ENCODE measurements around the gene DDX43. TPM values are rescaled to one million over a fixed set of nuclear protein-coding genes. Genes with fewer than 3 reads are reported as not detected.

Gene DDX43
- total and polyA plus RNA-seq, 10 of the 15 experiments (the other 5 are each of a cell fraction or from before 2014, with no cell fraction given), result 0.12 TPM; not detected in 9

DNA sequence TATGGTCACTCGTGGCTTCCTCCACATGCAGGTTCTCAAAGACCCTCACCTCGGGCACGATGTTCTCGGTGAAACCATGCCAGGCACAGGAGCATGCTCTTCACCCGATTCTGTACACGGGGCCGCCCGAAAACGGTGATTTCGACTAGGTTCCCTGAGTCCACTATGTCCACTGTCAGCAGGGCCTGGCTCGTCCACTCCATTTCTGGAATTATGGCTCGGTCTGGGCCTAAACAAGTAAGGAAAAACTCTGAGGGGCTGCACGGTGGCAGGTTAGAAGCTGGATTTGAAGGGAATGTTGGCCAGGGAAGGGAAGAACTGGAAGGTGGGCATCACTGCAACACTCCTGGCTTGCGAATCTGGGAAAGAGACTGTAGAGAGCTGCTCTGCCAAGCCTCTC lies 25.5 kb upstream of the DDX43 start:
- DNase-seq (ENCODE audit: low read depth, low spot score) (no peak), FAIRE-seq (no peak), ATAC-seq (no peak)
- Histone ChIP-seq H2AFZ (ENCODE audit: control insufficient read depth, low read depth, low read length) (no peak overlapping the region), H3K4me3 (no peak overlapping the region), H4K20me1 (ENCODE audit: control insufficient read depth, insufficient read depth) (no peaks in the 10 kb centered on the region), H3K9me3 (replicated peaks; ENCODE audit: control insufficient read depth, insufficient read depth, low read length) (no peaks in the 10 kb centered on the region; the same call in 2 of the 3 replicates), H3K4me2 (ENCODE audit: control insufficient read depth, insufficient read depth) (no peak overlapping the region), H3K79me2 (ENCODE audit: control insufficient read depth, insufficient read depth, low read length) (no peaks in the 10 kb centered on the region), H3K27me3 (replicated peaks in 1 of 2; ENCODE audit: control insufficient read depth in 2 of 2, insufficient read depth in 2 of 2, low read length in 1 of 2) (0 out of 4 replicates have a peak, but pooled peaks cover 0 to 3% of the 10 kb centered on the region in 2 experiments), H3K27ac (ENCODE audit: control insufficient read depth, insufficient read depth) (no peak overlapping the region), H3K36me3 (ENCODE audit: control insufficient read depth in 2 of 2, insufficient read depth in 2 of 2, low read length in 1 of 2) (no peaks in the 10 kb centered on the region), H3K4me1 (ENCODE audit: control insufficient read depth, insufficient read depth, low read length) (no peaks in the 10 kb centered on the region), H3K9ac (ENCODE audit: control insufficient read depth, insufficient read depth, low read length) (no peak overlapping the region)
- ChIA-PET POLR2A (no interaction called here), CTCF (no interaction called here), SMC1A (ENCODE audit: uncharacterized antibody, unreplicated experiment) (no interaction called here), RAD21 (ENCODE audit: unreplicated experiment) (no interaction called here)
- in situ Hi-C loops (cut with MboI), result no loop called here
- WGBS (ENCODE audit: insufficient coverage, insufficient replicate concordance, low lambda C conversion rate, missing lambda C conversion rate), result 56% methylated on average over 14 of the region's 14 CpGs
- intact Hi-C loops (cut with micrococcal nuclease; ENCODE audit: unreplicated experiment), result no loop called here
- BruUV-seq (replicated peaks), result no TSS peak
- TF ChIP-seq BACH1 (IDR thresholded peaks at IDR 0.05; ENCODE audit: borderline replicate concordance) (no peak), RELB (IDR thresholded peaks at IDR 0.05; ENCODE audit: low read depth) (no peak), USF1 (IDR thresholded peaks at IDR 0.05; ENCODE audit: borderline replicate concordance, extremely low read length, insufficient read depth, low read depth, low read length) (no peak), HDGF (IDR thresholded peaks at IDR 0.05) (no peak), ZBED1 (IDR thresholded peaks at IDR 0.05; ENCODE audit: borderline replicate concordance) (no peak), NR2C2 (IDR thresholded peaks at IDR 0.05; ENCODE audit: borderline replicate concordance, control insufficient read depth, insufficient read length, low read depth) (no peak)
- TF ChIP-seq, protein P1, sequence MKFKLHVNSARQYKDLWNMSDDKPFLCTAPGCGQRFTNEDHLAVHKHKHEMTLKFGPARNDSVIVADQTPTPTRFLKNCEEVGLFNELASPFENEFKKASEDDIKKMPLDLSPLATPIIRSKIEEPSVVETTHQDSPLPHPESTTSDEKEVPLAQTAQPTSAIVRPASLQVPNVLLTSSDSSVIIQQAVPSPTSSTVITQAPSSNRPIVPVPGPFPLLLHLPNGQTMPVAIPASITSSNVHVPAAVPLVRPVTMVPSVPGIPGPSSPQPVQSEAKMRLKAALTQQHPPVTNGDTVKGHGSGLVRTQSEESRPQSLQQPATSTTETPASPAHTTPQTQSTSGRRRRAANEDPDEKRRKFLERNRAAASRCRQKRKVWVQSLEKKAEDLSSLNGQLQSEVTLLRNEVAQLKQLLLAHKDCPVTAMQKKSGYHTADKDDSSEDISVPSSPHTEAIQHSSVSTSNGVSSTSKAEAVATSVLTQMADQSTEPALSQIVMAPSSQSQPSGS (IDR thresholded peaks at IDR 0.05; ENCODE audit: low read length), result no peak
- TF ChIP-seq, protein P2, sequence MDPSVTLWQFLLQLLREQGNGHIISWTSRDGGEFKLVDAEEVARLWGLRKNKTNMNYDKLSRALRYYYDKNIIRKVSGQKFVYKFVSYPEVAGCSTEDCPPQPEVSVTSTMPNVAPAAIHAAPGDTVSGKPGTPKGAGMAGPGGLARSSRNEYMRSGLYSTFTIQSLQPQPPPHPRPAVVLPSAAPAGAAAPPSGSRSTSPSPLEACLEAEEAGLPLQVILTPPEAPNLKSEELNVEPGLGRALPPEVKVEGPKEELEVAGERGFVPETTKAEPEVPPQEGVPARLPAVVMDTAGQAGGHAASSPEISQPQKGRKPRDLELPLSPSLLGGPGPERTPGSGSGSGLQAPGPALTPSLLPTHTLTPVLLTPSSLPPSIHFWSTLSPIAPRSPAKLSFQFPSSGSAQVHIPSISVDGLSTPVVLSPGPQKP (IDR thresholded peaks at IDR 0.05; ENCODE audit: low read depth, low read length), result no peak
